SW 1271 (cell line): Measurements from ENCODE around the gene HCRT.

Source experiments
- DNase-seq, 2 experiments: peaks; one replicate each; lab custom pipeline; 2025; lab: John Stamatoyannopoulos, UW

HCRT gene

DNA sequence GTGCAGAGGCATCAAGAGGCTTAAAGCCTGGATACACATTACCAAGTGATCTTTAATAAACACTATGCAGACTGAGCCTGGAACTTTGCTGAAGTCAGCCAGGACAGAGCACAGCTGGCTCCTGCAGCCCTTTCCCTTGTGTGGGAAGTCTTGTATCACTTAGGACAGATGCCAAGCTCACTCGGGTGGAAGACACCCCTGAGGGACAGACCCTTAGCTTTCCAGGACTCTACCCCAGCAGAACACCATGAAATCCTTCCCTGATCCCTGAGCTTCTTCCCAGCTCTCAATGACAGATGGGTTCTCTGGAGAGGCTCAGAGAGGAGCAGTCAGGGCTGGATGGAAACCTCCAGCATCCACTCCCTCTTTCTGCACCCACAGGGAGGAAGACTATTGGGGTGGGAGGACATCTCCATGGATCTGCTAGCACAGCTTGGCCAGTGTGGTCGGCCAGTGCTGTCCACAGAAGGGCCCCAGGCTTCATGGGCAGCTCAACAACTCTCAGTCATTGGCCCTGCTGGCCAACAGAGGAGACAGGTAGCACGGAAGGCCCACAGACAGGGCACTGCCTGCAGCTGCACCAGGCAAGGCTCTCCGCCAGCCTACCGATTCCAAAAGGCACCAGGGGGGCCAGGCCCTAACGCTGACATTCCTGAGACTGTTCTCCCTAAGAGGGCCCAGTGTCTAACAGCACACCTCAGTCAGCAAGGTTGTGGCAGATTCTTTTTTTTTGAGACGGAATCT lies 46.3 kb downstream of the HCRT start:
- DNase-seq: no peak

DNA sequence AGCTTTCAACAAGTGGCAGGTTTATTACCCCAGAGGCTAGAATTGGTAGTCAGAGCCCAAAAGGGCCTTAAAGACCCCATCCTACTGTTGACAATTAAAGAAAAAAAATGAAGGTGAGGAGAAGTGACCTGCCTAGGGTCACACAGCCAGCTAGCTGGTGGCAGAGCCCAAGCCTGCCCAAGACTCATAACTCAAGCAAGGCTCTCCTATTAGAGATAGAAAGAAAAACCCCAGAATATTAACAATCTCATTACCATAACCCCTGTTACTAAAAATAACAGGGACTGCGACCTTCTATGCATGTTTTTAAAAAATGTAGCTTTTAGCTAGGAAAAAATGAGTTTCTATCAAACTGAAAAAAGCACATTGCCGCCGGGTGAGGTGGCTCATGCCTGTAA lies 48.6 kb downstream of the HCRT start:
- DNase-seq: no peak

DNA sequence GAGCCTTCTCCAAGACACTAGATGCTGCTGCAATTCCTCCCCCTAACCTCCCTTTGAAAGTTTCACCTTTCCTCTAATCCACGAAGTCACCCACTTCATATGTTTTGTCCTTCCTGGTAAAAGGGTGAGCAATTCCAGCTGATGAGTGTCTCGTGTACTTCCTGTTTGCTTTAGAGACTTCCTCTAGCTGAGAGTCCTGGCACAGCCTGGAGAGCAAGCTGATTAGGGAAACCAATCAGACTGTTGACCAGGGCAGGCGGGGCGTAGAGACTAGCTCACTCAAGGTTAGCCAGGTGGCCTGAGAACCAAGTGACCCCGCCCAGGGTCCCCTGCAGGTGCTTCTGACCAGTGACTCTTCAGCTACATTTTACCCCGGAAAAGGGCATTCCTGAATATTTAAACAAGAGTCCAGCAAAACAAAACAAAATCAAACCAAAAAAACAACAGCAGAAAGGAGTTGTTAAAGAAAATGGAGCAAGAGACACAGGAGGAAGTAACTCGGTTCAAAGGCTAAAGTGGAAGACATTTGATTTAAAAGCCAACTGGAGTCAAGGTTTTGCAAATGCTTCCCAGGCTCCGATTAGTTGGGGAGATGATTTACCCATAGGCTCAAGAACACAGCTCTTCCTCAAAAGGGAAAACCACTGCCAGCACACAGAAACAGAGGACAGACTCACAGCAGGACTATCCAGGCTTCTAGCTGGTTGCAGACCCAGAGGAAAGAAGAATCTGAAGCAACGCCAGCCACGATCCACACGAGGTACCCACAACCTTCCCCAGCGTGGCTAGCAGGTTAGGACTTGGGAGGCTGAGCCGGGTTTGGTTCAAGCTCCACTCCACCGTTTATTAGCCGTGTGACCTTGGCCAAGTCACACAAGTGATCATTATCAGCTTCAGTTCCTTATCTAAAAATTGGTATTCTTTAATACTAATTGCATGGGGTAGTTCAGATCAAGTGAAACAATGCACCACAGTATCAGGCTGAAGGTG lies 49.3 kb downstream of the HCRT start:
- peak in 1 of 2 experiments; percentile 73 for DNase-seq

DNA sequence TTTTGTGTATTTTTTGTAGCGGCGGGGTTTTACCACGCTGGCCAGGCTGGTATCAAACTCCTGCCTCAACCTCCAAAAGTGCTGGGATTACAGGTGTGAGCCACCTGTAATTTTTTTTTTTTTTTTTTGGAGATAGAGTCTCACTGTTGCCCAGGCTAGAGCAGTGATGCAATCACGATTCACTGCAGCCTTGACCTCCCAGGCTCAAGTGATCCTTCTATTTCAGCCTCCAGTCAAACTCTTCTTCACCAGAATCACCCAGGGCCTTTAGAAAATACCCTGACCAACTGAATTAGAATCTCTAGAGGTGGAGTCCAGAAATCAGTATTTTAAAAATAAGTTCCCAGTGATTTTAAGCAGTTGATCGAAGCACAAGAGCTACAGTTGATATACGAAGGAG lies 50.1 kb downstream of the HCRT start:
- DNase-seq: no peak
